Astrocyte of the cerebellum (primary cell): ENCODE data around the gene MEA1.

ENCODE experiments used
- DNase-seq: peaks from one replicate; pipeline ENCODE4 v3.0.0-alpha.2; 2011; ENCODE audit warnings: low read depth
- H3K4me3 ChIP-seq: 2 replicates; pipeline ENCODE4 v1.5.1; 2011; ENCODE audit warnings: mild to moderate bottlenecking, low read depth, low read length, moderate library complexity
- in situ Hi-C: cut with HindIII; loops from 2 replicates; pipeline ENCODE4 v1.10.0; 2017; ENCODE audit warnings: low sequenced_read_pairs
- TF ChIP-seq, protein P1 (sequence below): IDR thresholded peaks from 2 replicates; pipeline ENCODE4 v1.5.1; 2012; ENCODE audit warnings: low read length, low read depth, moderate library complexity, mild to moderate bottlenecking; ENCODE audit errors: missing control alignments

The MEA1 gene

DNA sequence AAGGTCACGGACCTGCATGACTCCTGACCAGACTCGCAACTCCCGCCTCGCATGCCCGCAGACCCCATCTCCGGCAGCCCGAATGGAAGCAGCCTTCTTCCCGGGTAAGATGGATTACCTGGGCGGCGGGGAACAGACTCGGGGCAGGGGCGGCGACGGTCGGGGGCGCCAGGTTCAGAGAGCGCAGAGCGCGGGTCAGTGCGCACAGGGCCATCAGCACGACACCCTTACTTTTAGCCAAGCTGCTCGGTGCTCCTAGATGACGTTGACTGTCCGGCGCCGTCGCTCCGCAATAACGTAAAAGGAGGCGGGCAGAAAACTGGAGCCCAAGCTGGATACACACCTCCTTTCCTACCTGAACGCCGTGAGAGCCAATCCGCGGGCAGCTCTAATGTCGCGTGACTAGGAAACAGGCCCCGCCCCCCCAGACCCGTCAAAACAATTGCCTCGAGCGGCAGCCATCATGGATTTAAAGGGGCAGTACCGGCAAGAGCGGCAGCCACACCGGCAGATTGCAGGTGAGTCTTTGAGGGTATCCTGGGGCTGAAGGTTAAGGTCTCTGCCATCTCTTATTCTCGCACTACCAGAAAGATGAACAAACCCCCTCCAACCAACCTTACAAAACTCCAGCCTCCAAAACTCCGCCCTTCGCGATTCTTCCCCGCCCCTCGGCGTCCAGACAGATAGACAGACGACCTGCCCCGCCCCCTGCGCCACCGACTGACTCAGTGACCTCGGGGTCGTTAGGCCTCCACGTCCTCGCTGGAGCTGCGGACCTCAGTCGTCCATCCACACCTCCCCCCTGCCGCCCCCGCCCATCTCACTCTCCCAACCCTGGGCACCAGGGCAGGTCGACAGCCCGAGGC lies 45.7 kb upstream of the MEA1 start, which contains the start of the genes KLC4 and MRPL2:
Gene KLC4 (plus strand): TSS at position 464 of the 866 bp plus-strand sequence. CDS start 1,705 bp downstream, outside the sequence.
Gene MRPL2 (minus strand): TSS at position 267 of the 866 bp plus-strand sequence. CDS start 53 bp downstream, at position 214.
- peak within 1 kb of the TSS; percentile 83 for H3K4me3 ChIP-seq
- in situ Hi-C loops, result no loop called here
- peak; percentile 98 for DNase-seq
- TF ChIP-seq, protein P1, sequence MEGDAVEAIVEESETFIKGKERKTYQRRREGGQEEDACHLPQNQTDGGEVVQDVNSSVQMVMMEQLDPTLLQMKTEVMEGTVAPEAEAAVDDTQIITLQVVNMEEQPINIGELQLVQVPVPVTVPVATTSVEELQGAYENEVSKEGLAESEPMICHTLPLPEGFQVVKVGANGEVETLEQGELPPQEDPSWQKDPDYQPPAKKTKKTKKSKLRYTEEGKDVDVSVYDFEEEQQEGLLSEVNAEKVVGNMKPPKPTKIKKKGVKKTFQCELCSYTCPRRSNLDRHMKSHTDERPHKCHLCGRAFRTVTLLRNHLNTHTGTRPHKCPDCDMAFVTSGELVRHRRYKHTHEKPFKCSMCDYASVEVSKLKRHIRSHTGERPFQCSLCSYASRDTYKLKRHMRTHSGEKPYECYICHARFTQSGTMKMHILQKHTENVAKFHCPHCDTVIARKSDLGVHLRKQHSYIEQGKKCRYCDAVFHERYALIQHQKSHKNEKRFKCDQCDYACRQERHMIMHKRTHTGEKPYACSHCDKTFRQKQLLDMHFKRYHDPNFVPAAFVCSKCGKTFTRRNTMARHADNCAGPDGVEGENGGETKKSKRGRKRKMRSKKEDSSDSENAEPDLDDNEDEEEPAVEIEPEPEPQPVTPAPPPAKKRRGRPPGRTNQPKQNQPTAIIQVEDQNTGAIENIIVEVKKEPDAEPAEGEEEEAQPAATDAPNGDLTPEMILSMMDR, result no peak

DNA sequence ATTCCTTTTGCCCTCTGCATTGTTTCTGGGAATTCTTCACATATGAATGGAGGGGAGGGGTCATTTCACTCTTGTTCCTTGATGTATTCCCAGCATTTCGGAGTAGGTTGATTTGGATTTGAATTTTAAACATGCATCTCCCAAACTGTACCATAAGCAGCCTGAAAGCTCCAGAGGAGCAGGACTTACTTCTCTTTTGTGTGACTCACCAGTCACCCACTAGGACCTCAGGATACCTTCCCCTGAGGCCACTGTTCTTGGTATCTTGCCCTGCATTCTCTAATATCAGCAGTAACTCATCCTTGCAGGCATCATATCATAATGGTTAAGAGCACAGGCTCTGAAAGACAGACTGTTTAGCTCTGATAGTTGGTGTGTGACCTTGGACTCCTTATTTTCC lies 44.8 kb upstream of the MEA1 start:
- peak overlapping the region; percentile 83 for H3K4me3 ChIP-seq
- in situ Hi-C loops, result no loop called here
- TF ChIP-seq, protein P1, result no peak
- DNase-seq, result no peak

GRCh38 chr6:43055966-43056365 lies 42.2 kb upstream of the MEA1 start:
- TF ChIP-seq, protein P1, result no peak
- in situ Hi-C loops, result no loop called here
- no peak overlapping the region for H3K4me3 ChIP-seq
- DNase-seq, result no peak

DNA sequence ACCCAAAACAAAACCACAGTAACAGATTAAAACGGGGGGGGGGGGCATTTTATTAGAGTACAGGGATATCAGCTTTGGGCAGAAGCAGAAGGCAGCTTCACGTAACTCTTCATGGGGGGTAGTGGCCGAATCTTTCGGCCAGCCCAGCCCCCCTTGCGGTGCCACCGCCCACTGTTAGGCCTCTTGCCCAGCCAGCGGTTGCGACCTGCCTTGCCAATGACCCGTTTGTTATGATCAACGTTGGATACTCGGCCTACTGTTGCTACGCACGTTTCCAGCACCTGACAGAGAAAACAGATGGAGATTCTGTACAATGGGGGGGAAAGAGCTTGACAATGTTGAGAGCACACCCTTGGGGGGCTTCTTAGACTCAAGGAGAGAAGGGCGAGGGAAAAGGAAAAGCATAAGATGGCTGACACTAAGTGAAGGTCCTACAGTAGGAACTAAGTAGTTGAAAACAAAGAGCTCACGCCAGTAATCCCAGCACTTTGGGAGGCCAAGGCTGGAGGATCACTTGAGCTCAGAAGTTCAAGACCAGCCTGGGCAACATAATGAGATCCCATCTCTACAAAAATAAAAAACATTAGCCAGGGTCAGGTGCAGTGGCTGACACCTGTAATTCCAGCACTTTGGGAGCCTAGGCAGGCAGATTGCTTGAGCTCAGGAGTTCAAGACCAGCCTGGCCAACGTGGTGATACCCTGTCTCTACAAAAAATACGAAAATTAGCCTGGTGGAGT lies 40.6 kb upstream of the MEA1 start:
- TF ChIP-seq, protein P1, result no peak
- H3K4me3 ChIP-seq, result peak overlapping the region; percentile 85
- DNase-seq, result no peak
- in situ Hi-C loops, result no loop called here

DNA sequence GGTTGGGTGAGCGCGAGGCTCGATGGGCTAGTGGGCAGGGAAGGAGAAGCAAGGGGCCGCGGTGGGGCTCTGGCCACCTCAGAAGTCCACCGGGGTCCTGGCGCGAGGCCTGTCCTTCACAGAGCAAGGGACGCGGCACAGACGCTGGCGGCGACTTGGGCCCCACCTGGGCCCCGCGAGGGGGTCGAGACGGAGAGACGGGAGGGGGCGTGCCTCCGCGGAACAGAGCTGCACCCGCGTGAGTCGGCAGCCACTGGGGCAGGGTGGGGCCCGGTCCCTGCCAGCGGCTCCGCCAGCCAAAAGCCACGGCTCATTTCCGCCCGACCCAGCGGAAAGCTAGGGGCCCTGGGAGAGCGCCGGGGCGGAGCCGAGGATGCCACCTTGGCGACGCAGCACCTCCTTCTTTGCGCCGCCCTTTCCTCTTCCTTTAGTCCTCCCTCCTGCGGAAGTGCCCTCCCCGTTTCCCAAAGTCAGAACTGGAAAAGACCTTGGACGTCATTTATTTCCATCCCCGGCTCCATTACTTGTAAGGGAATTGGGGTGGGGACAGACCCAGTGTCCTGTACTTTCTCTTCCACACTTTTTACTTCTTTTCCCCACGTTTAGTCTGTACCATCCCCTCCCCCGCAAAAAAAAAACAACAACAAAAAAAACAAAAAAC lies 39.9 kb upstream of the MEA1 start, which contains the start of gene CUL7:
Gene CUL7 (minus strand): TSS at position 307 of the 661 bp plus-strand sequence. CDS start 1,063 bp downstream, outside the sequence.
- peak within 1 kb of the TSS; percentile 85 for H3K4me3 ChIP-seq
- TF ChIP-seq, protein P1, result no peak
- peak; percentile 80 for DNase-seq
- in situ Hi-C loops, result no loop called here
